D721Med (cell line): ENCODE data around the gene THAP12.
"Not testable (repeated sequence)": the region's sequence is repeated elsewhere in the genome, so short reads cannot be mapped to it uniquely, and the experiment has no call there.

Source experiments
- DNase-seq: peaks from one replicate; pipeline ENCODE4 v3.0.0; 2011; ENCODE audit warnings: low spot score; ENCODE audit not compliant: insufficient read length
- FAIRE-seq: peaks from 2 replicates; lab custom pipeline; 2011; peaks lifted over from hg19 to GRCh38; lab: Jason Lieb, UNC
- TF ChIP-seq, protein P1 (sequence below): IDR thresholded peaks from 2 replicates; pipeline ENCODE4 v1.5.1; 2012; ENCODE audit warnings: mild to moderate bottlenecking, control low read depth; ENCODE audit not compliant: insufficient read depth; ENCODE audit errors: missing control alignments

Gene THAP12

DNA sequence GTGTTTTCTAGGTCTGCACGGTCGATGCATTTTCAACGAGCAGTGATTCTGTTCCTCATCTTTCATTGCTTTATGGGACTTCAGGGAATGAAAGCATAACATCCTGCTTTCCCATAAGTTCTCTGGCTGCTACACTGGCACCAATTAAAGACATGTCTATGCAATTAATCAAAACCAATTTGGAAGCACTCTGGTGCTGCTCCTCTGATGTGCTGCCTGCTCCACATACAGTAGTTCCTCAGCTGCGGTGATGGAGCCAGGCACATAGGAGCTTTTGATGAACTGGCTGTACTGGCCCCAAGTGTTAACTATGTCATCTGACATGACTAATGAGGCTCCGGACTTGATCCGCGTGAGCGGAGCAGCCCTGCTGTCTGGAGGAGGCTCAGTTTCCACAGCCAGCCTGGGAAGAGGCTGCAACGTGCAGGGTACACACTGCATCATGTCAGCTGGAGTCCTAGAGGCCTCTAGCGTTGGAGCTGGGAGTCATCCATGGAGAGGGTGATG, 30.0 kb upstream of the THAP12 start:
- DNase-seq (no peak), FAIRE-seq (no peak)
- TF ChIP-seq, protein P1, sequence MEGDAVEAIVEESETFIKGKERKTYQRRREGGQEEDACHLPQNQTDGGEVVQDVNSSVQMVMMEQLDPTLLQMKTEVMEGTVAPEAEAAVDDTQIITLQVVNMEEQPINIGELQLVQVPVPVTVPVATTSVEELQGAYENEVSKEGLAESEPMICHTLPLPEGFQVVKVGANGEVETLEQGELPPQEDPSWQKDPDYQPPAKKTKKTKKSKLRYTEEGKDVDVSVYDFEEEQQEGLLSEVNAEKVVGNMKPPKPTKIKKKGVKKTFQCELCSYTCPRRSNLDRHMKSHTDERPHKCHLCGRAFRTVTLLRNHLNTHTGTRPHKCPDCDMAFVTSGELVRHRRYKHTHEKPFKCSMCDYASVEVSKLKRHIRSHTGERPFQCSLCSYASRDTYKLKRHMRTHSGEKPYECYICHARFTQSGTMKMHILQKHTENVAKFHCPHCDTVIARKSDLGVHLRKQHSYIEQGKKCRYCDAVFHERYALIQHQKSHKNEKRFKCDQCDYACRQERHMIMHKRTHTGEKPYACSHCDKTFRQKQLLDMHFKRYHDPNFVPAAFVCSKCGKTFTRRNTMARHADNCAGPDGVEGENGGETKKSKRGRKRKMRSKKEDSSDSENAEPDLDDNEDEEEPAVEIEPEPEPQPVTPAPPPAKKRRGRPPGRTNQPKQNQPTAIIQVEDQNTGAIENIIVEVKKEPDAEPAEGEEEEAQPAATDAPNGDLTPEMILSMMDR = no peak

DNA sequence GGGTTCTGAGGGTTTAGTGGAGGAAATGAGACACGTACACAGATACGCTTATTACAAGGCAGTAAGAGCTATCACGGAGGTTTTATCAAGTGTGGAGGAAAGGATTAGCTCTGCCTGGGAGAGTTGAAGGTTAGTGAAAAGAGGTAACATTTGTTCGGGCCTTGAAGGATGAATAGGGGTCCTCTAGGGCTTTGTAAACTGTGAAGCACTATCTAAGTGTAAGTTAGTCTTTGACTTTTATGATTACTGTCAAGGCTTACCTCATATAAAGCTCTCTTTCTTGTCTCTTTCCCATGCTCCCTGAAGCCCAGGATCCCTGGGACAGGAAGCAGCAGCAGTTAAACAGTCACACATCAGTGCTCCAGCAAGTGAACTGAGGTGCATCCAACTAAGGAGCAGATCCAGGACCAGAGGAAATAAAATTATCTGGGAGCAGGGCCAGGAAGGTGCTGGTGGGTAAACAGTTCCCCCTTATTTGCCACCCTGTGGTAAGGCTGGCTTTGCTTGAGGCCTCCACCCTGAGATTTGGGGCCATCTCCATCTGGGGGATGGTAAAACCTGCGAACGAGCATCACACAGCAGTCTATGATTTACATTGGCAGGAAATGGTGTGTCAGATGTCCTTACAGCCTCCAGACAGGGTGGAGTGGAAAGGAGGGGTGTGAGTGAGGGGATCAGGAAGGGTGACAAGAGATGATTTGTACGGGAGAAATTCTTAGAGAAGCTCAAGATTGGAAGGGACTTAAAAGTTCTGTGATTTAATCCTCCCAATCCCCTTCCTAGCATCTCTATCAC, 27.4 kb upstream of the THAP12 start:
- DNase-seq (no peak), FAIRE-seq (no peak)
- TF ChIP-seq, protein P1 = no peak

DNA sequence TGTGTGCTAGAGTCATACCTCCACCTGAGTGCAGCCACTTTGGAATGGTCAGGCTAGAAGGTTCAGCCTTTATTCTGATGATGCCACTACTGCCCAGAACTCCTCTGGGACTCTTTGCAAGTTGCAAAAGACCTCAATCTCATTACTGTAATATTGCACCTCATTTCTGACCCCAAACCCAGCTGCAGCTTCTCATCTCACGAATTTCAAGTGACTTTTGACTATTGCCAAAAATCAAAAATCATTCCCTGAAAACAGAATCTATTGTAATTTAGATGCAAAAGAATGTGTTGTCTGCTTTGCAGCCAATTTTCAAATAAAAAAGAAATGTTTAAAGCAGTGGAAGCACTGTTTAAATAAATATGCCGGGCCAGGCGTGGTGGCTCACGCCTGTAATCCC, 25.4 kb upstream of the THAP12 start:
- FAIRE-seq (no peak), DNase-seq (no peak)
- TF ChIP-seq, protein P1 = no peak

- DNase-seq, FAIRE-seq: not testable (repeated sequence)
Observed at GRCh38 chr11:76401484-76401883, 20.6 kb upstream of the THAP12 start.

GRCh38 chr11:76400967-76401366, 20.0 kb upstream of the THAP12 start:
- DNase-seq (no peak), FAIRE-seq (no peak)
- TF ChIP-seq, protein P1 = no peak

DNA sequence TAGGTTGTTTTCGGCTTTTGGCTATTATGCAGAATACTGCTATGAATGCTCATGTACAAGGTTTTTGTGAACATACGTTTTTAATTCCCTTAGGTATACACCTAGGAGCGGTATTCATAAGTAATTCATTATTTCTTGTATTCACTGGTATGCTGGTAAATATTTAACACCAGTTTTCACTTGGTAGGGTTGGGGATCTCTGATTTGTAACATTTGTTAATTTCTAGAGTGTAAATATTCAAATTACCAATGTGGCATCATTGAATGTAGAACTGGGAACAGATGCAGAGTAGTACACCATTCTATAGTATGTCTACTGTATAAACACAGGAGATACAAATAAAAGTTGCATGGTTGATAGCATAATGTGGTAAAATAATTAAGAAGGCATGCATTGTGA, 16.5 kb upstream of the THAP12 start:
- TF ChIP-seq, protein P1 = no peak
- no peak for FAIRE-seq
- DNase-seq = no peak

DNA sequence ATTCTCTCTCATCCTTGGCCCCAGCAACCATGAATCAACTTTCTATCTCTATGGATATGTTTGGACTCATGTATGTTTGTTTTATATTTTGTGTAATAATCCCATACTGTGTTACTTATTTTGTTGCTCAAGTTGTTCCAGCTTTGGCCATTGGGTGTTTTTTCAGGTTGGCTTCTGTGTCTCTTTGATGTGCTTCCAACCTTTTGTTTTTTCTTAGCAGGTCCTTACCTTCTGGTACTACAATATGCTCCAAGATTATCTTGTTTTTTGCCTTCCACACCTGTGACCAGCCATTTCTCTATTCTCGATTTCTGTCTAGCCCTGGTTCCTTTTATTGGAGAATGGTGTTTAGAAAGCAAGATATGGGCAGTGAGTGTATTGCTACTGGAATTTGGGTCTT, 14.4 kb upstream of the THAP12 start:
- DNase-seq (no peak), FAIRE-seq (no peak)
- TF ChIP-seq, protein P1 = no peak
